Pulmonary artery endothelial cell (primary cell): ENCODE data around the gene BMPER. TPM values are rescaled to one million over a fixed set of nuclear protein-coding genes. Genes with fewer than 3 reads are reported as not detected.

Source experiments
- DNase-seq: peaks from one replicate; pipeline ENCODE4 v3.0.0-alpha.2; 2011; ENCODE audit warnings: low read depth, low spot score
- total RNA-seq: library from RNA; depleted of rRNA; stranded (reverse); fragments of >200 nt; gene quantifications from 2 replicates; pipeline ENCODE4 v1.2.3, GENCODE V29; 2014

Gene BMPER
- total RNA-seq, 1 donor from 2014 or later, result 0.46 TPM

- no peak for DNase-seq
Measured at GRCh38 chr7:34016876-34017275, 111.5 kb downstream of the BMPER start.

- DNase-seq, result no peak
Measured at GRCh38 chr7:34019301-34019790, 114.0 kb downstream of the BMPER start.

GRCh38 chr7:34022626-34023025 is 117.3 kb downstream of the BMPER start:
- no peak for DNase-seq

GRCh38 chr7:34025600-34025999 is 120.3 kb downstream of the BMPER start:
- no peak for DNase-seq

GRCh38 chr7:34026481-34027190 is 121.3 kb downstream of the BMPER start:
- no peak for DNase-seq

- no peak for DNase-seq
Measured at GRCh38 chr7:34031156-34031555, 125.8 kb downstream of the BMPER start.

GRCh38 chr7:34034728-34035127 is 129.4 kb downstream of the BMPER start:
- DNase-seq, result no peak

- DNase-seq, result peak; percentile 89
Measured at GRCh38 chr7:34036051-34036920, 130.9 kb downstream of the BMPER start.

GRCh38 chr7:34036972-34037792 is 131.8 kb downstream of the BMPER start:
- DNase-seq, result no peak

GRCh38 chr7:34038816-34039470 is 133.6 kb downstream of the BMPER start:
- no peak for DNase-seq

- no peak for DNase-seq
Measured at GRCh38 chr7:34041707-34042106, 136.4 kb downstream of the BMPER start.

- no peak for DNase-seq
Measured at GRCh38 chr7:34042406-34042805, 137.1 kb downstream of the BMPER start.

GRCh38 chr7:34043461-34044305 is 138.3 kb downstream of the BMPER start:
- no peak for DNase-seq

GRCh38 chr7:34044306-34044643 is 138.9 kb downstream of the BMPER start:
- DNase-seq, result no peak

- DNase-seq, result no peak
Measured at GRCh38 chr7:34044734-34045353, 139.5 kb downstream of the BMPER start.

GRCh38 chr7:34048445-34048844 is 143.1 kb downstream of the BMPER start:
- DNase-seq, result no peak

- no peak for DNase-seq
Measured at GRCh38 chr7:34054075-34054474, 148.7 kb downstream of the BMPER start.

- no peak for DNase-seq
Measured at GRCh38 chr7:34057136-34057535, 151.8 kb downstream of the BMPER start.

GRCh38 chr7:34057956-34058355 is 152.6 kb downstream of the BMPER start:
- DNase-seq, result no peak

- DNase-seq, result no peak
Measured at GRCh38 chr7:34058801-34059135, 153.4 kb downstream of the BMPER start.
